H1 (cell line): ENCODE measurements around the gene TBX15. TPM values are rescaled to one million over a fixed set of nuclear protein-coding genes. Genes with fewer than 3 reads are reported as not detected.

Source experiments
- CTCF ChIA-PET: fragments of 300-600 bp; sonication (Branson Sonifier 250); formaldehyde crosslinking; loops from one replicate; lab custom pipeline; 2021; ENCODE audit not compliant: partially characterized antibody; lab: Charles Lee
- POLR2A ChIA-PET: fragments of 300-600 bp; sonication (Branson Sonifier 250); formaldehyde crosslinking; loops from one replicate; lab custom pipeline; 2021; ENCODE audit warnings: inconsistent platforms; ENCODE audit not compliant: partially characterized antibody; lab: Charles Lee
- DNase-seq, 2 experiments: peaks; one replicate each; pipeline versions ENCODE4 v3.0.0 to v3.0.0-alpha.2; 2010 to 2022; ENCODE audit warnings: low spot score in 2 of 2, low read depth in 1 of 2, mixed read lengths in 1 of 2
- FAIRE-seq: peaks from 2 replicates; lab custom pipeline; 2011; peaks lifted over from hg19 to GRCh38; lab: Jason Lieb, UNC
- H2AFZ ChIP-seq: 2 replicates; pipeline ENCODE4 v1.8.1; 2012; ENCODE audit warnings: low read length, inconsistent platforms
- H2AK5ac ChIP-seq: 2 replicates; pipeline ENCODE4 v1.6.1; 2013; ENCODE audit warnings: low read depth, low read length
- H2BK120ac ChIP-seq: replicated peaks from 2 replicates; pipeline ENCODE3; 2013; ENCODE audit warnings: low read depth, low read length, inconsistent platforms
- H2BK12ac ChIP-seq: 2 replicates; pipeline ENCODE4 v1.6.1; 2013; ENCODE audit warnings: low read depth, low read length
- H2BK15ac ChIP-seq: 2 replicates; pipeline ENCODE4 v1.6.1; 2013; ENCODE audit warnings: low read length
- H2BK20ac ChIP-seq: 2 replicates; pipeline ENCODE4 v1.6.1; 2013; ENCODE audit warnings: low read length
- H2BK5ac ChIP-seq: 2 replicates; pipeline ENCODE4 v1.6.1; 2013; ENCODE audit warnings: low read depth, low read length
- H3K14ac ChIP-seq: 2 replicates; pipeline ENCODE4 v1.6.1; 2013; ENCODE audit warnings: inconsistent platforms; ENCODE audit not compliant: insufficient read length
- H3K18ac ChIP-seq: 2 replicates; pipeline ENCODE4 v1.6.1; 2013; ENCODE audit warnings: low read length; ENCODE audit errors: extremely low read depth
- H3K23ac ChIP-seq: 2 replicates; pipeline ENCODE4 v1.6.1; 2013; ENCODE audit warnings: inconsistent platforms; ENCODE audit not compliant: insufficient read length
- H3K23me2 ChIP-seq: 2 replicates; pipeline ENCODE4 v1.6.1; 2013; ENCODE audit warnings: low read depth, low read length
- H3K27ac ChIP-seq: 2 replicates; pipeline ENCODE4 v1.6.1; 2011; ENCODE audit warnings: low read depth, low read length, inconsistent platforms
- H3K27me3 ChIP-seq, 4 experiments: replicated peaks in 1 of 4; 1 replicate in 1 of 4; 2 replicates in 3 of 4; pipeline versions ENCODE4 v1.6.1 to v1.8.1; 2011 to 2013; ENCODE audit warnings: low read length in 3 of 4, mild to moderate bottlenecking in 3 of 4, inconsistent platforms in 2 of 4, mixed read lengths in 2 of 4, moderate library complexity in 1 of 4; ENCODE audit not compliant: control insufficient read depth in 3 of 4, insufficient read depth in 3 of 4; ENCODE audit errors: extremely low read depth in 1 of 4
- H3K36me3 ChIP-seq, 4 experiments: 2 replicates each; pipeline versions ENCODE4 v1.6.1 to v1.8.1; 2011 to 2013; ENCODE audit warnings: mild to moderate bottlenecking in 4 of 4, low read length in 3 of 4, moderate library complexity in 2 of 4, control low read depth in 1 of 4, inconsistent platforms in 1 of 4; ENCODE audit not compliant: insufficient read depth in 4 of 4, control insufficient read depth in 2 of 4
- H3K4ac ChIP-seq: replicated peaks from 2 replicates; pipeline ENCODE3; 2013; ENCODE audit warnings: low read length, low read depth, mixed read lengths, inconsistent platforms; ENCODE audit not compliant: insufficient read length
- H3K4me1 ChIP-seq, 4 experiments: replicated peaks in 1 of 4; 1 replicate in 1 of 4; 2 replicates in 3 of 4; pipeline versions ENCODE4 v1.6.1 to v1.8.1; 2011 to 2013; ENCODE audit warnings: low read length in 3 of 4, inconsistent platforms in 2 of 4, mixed read lengths in 1 of 4; ENCODE audit not compliant: insufficient read depth in 4 of 4, control insufficient read depth in 3 of 4
- H3K4me2 ChIP-seq, 2 experiments: 2 replicates each; pipeline versions ENCODE4 v1.6.1 to v1.8.1; 2011 to 2013; ENCODE audit warnings: low read depth in 2 of 2, low read length in 2 of 2, control low read depth in 1 of 2, inconsistent platforms in 1 of 2, mild to moderate bottlenecking in 1 of 2; ENCODE audit not compliant: insufficient read depth in 1 of 2
- H3K4me3 ChIP-seq, 4 experiments: fragments of 200-600, 300-600 bp in 1 of 4; sonication (generic), shearing (Covaris generic), sonication (Bioruptor Twin) in 1 of 4; 2 replicates each; pipeline versions ENCODE4 v1.5.1 to v1.8.1; 2011 to 2016; ENCODE audit warnings: low read length in 4 of 4, low read depth in 3 of 4, control low read depth in 2 of 4, inconsistent platforms in 2 of 4, mild to moderate bottlenecking in 2 of 4, mixed read lengths in 1 of 4, moderate library complexity in 1 of 4; ENCODE audit not compliant: insufficient read depth in 2 of 4; ENCODE audit errors: extremely low read depth in 1 of 4
- H3K56ac ChIP-seq: replicated peaks from 2 replicates; pipeline ENCODE3; 2013; ENCODE audit warnings: low read depth, mild to moderate bottlenecking, mixed read lengths, low read length, inconsistent platforms; ENCODE audit not compliant: insufficient read length
- H3K79me1 ChIP-seq: 2 replicates; pipeline ENCODE4 v1.6.1; 2013; ENCODE audit warnings: low read depth, low read length, control low read depth
- H3K79me2 ChIP-seq, 2 experiments: 2 replicates each; pipeline versions ENCODE4 v1.6.1 to v1.8.1; 2012 to 2013; ENCODE audit warnings: low read length in 2 of 2, mild to moderate bottlenecking in 2 of 2, inconsistent platforms in 1 of 2; ENCODE audit not compliant: insufficient read depth in 2 of 2, control insufficient read depth in 1 of 2
- H3K9ac ChIP-seq, 4 experiments: replicated peaks in 1 of 4; 1 replicate in 1 of 4; 2 replicates in 3 of 4; pipeline versions ENCODE4 v1.6.1 to v1.8.1; 2011 to 2013; ENCODE audit warnings: low read depth in 3 of 4, low read length in 3 of 4, control low read depth in 2 of 4, mild to moderate bottlenecking in 2 of 4, moderate library complexity in 2 of 4, inconsistent platforms in 1 of 4; ENCODE audit errors: extremely low read depth in 1 of 4
- H3K9me3 ChIP-seq, 2 experiments: 2 replicates each; pipeline versions ENCODE4 v1.6.1 to v1.8.1; 2012 to 2013; ENCODE audit warnings: mild to moderate bottlenecking in 2 of 2, moderate library complexity in 2 of 2, control low read depth in 1 of 2, inconsistent platforms in 1 of 2, low read depth in 1 of 2, low read length in 1 of 2, mixed read lengths in 1 of 2; ENCODE audit not compliant: insufficient read depth in 2 of 2
- H4K20me1 ChIP-seq, 2 experiments: replicated peaks in 1 of 2; 2 replicates each; pipeline versions ENCODE3 to v1.8.1; 2011 to 2013; ENCODE audit warnings: inconsistent platforms in 2 of 2, low read length in 2 of 2, mild to moderate bottlenecking in 1 of 2; ENCODE audit not compliant: insufficient read depth in 2 of 2, control insufficient read depth in 1 of 2
- H4K5ac ChIP-seq: 2 replicates; pipeline ENCODE4 v1.6.1; 2013; ENCODE audit warnings: low read length, low read depth, mixed read lengths, inconsistent platforms; ENCODE audit not compliant: insufficient read length
- H4K8ac ChIP-seq: 2 replicates; pipeline ENCODE4 v1.8.0; 2013; ENCODE audit warnings: mild to moderate bottlenecking, moderate library complexity, low read length, inconsistent platforms; ENCODE audit not compliant: insufficient read depth; ENCODE audit errors: extremely low read depth
- H4K91ac ChIP-seq: replicated peaks from 2 replicates; pipeline ENCODE3; 2013; ENCODE audit warnings: low read length, mixed read lengths, inconsistent platforms; ENCODE audit not compliant: insufficient read length
- ASH2L ChIP-seq: fragments of 200-600, 300-600 bp; sonication (generic); IDR thresholded peaks from one replicate; pipeline ENCODE4 v1.7.1; 2017; ENCODE audit warnings: low read length
- BCL11A ChIP-seq, 2 experiments: IDR thresholded peaks; one replicate each; pipeline ENCODE4 v1.6.1; 2011; ENCODE audit warnings: low read depth in 2 of 2, low read length in 2 of 2, mild to moderate bottlenecking in 2 of 2
- CBX8 ChIP-seq: fragments of 300-800, 300-1000 bp; sonication (generic); IDR thresholded peaks from 2 replicates; pipeline ENCODE4 v1.7.1; 2016; ENCODE audit warnings: low read depth, low read length, borderline replicate concordance
- CEBPB ChIP-seq: IDR thresholded peaks from 2 replicates; pipeline ENCODE4 v1.6.1; 2012; ENCODE audit warnings: low read depth, low read length
- EGR1 ChIP-seq: IDR thresholded peaks from 2 replicates; pipeline ENCODE4 v1.6.1; 2011; ENCODE audit warnings: low read depth, low read length, borderline replicate concordance
- GTF2F1 ChIP-seq: IDR thresholded peaks from 2 replicates; pipeline ENCODE4 v1.6.1; 2012; ENCODE audit warnings: low read depth, low read length, improper control_type of control experiment, borderline replicate concordance
- POLR2AphosphoS5 ChIP-seq: IDR thresholded peaks from 2 replicates; pipeline ENCODE4 v1.6.1; 2011; ENCODE audit warnings: low read depth, low read length
- SIRT6 ChIP-seq: IDR thresholded peaks from one replicate; pipeline ENCODE4 v1.7.1; 2012; ENCODE audit warnings: low read length, inconsistent platforms
- SP4 ChIP-seq: IDR thresholded peaks from 2 replicates; pipeline ENCODE4 v1.6.1; 2012; ENCODE audit warnings: low read length, inconsistent platforms
- WGBS, 2 experiments: shearing (Covaris generic) in 1 of 2; methylation state at CpG; one replicate each; pipeline versions ENCODE4 v1.1.6 to v1.1.7; 2013 to 2015; ENCODE audit warnings: low lambda C conversion rate in 2 of 2, mixed read lengths in 2 of 2, inconsistent platforms in 1 of 2, low coverage in 1 of 2, missing lambda C conversion rate in 1 of 2; ENCODE audit not compliant: insufficient replicate concordance in 2 of 2, insufficient coverage in 1 of 2, insufficient read length in 1 of 2; ENCODE audit errors: extremely low coverage in 1 of 2, missing lambda C conversion rate in 1 of 2; 5-methylcytosine and 5-hydroxymethylcytosine counted together
- polyA plus RNA-seq, 7 experiments: library from polyadenylated mRNA; depleted of rRNA in 3 of 7; stranded (reverse) in 5 of 7; unstranded in 2 of 7; fragments of >200 nt in 5 of 7; fragments of 200-250 nt in 2 of 7; gene quantifications; 1 replicate in 5 of 7; 2 replicates in 1 of 7; 4 replicates in 1 of 7; pipeline versions ENCODE4 v1.2.1 to v1.2.3, GENCODE V29; 2011 to 2013; ENCODE audit warnings: missing spikeins in 2 of 7, mixed read lengths in 2 of 7
- total RNA-seq: library from RNA; stranded (reverse); fragmentation: NEBNext Ultra II Directional; extraction: Animal tissue kit (Norgen Biotek cat#: 25700); gene quantifications from 2 replicates; pipeline ENCODE4 v1.2.1, GENCODE V29; 2021

Gene TBX15
- total and polyA plus RNA-seq, 2 of the 8 experiments (the other 6 are each of a cell fraction or from before 2014, with no cell fraction given): 0.14 to 0.24 TPM

- Histone ChIP-seq H3K27me3 (peaks cover 0 to 3% (median 1%) of the 10 kb centered on the region in 4 experiments; a peak in 1 of 7 replicates), H3K23me2 (no peaks in the 10 kb centered on the region; the same call in 1 of the 2 replicates), H4K8ac (no peak overlapping the region), H3K23ac (no peak overlapping the region), H3K18ac (no peak overlapping the region), H3K4me2 (no peak overlapping the region), H2BK20ac (no peak overlapping the region), H2BK5ac (no peak overlapping the region), H4K20me1 (no peaks in the 10 kb centered on the region), H2AK5ac (no peak overlapping the region), H3K4me3 (no peak overlapping the region), H4K5ac (no peak overlapping the region), H2BK120ac (no peak overlapping the region), H3K4ac (no peak overlapping the region), H2BK15ac (no peak overlapping the region), H3K4me1 (no peaks in the 10 kb centered on the region), H3K14ac (no peak overlapping the region), H3K36me3 (no peaks in the 10 kb centered on the region), H4K91ac (no peak overlapping the region), H3K9me3 (no peaks in the 10 kb centered on the region), H3K9ac (no peak overlapping the region), H3K79me2 (no peaks in the 10 kb centered on the region), H2BK12ac (no peak overlapping the region), H2AFZ (no peak overlapping the region), H3K56ac (no peak overlapping the region), H3K79me1 (no peaks in the 10 kb centered on the region), H3K27ac (no peak overlapping the region)
- DNase-seq (no peak), FAIRE-seq (no peak)
- TF ChIP-seq GTF2F1 (no peak), BCL11A (IDR thresholded peaks at IDR 0.05; ENCODE audit: low read depth in 2 of 2, low read length in 2 of 2) (no peak), EGR1 (no peak), CEBPB (no peak), ASH2L (no peak), SP4 (no peak), SIRT6 (no peak), CBX8 (no peak), POLR2AphosphoS5 (no peak)
- 90% methylated on average over 2 of the region's 2 CpGs; no CpG with 5 or more reads in 1 of the 2 experiments for WGBS, 2 experiments
- CTCF ChIA-PET: no interaction called here
- POLR2A ChIA-PET: no interaction called here
Observed at GRCh38 chr1:118970451-118970850, 17.7 kb downstream of the TBX15 start.
